Astrocyte of the cerebellum (primary cell): ENCODE results near the gene GAL3ST2.

Source experiments
- DNase-seq: peaks from one replicate; pipeline ENCODE4 v3.0.0-alpha.2; 2011; ENCODE audit warnings: low read depth
- H3K4me3 ChIP-seq: 2 replicates; pipeline ENCODE4 v1.5.1; 2011; ENCODE audit warnings: mild to moderate bottlenecking, low read depth, low read length, moderate library complexity
- in situ Hi-C: cut with HindIII; loops from 2 replicates; pipeline ENCODE4 v1.10.0; 2017; ENCODE audit warnings: low sequenced_read_pairs
- TF ChIP-seq, protein P1 (sequence below): IDR thresholded peaks from 2 replicates; pipeline ENCODE4 v1.5.1; 2012; ENCODE audit warnings: low read length, low read depth, moderate library complexity, mild to moderate bottlenecking; ENCODE audit errors: missing control alignments

GAL3ST2 gene

DNA sequence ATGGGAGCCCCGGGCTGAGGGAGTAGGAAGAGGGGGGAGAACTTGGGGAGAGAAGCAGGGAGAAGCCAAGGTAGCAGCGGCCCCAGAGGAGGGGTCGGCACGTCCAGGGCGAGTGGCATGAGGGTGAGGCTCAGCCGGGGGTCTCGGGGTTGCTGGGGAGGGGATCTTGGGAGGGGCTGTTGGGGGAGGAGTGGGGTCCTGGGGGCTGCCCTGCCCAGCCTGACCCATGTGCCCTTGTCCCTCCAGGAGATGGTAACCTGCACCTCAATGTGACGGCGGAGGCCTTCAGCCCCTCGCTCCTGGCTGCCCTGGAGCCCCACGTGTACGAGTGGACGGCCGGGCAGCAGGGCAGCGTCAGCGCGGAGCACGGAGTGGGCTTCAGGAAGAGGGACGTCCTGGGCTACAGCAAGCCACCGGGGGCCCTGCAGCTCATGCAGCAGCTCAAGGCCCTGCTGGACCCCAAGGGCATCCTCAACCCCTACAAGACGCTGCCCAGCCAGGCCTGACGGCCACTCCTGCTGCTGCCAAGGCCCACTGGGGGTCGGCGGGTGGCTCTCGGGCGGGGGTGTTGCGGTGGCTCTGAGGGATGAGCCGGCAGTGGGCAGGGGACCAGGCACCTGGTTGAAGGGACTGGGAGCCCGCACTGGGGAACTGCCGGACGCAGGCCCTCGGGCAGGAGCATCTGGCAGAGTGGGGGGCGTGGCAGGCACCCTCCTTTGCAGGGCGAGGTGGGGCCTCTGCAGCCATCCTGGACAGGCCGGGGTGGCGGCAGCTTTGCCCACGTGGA, 9.0 kb upstream of the GAL3ST2 start:
- H3K4me3 ChIP-seq, result no peak overlapping the region
- in situ Hi-C loops, result no loop called here
- DNase-seq, result no peak
- TF ChIP-seq, protein P1, sequence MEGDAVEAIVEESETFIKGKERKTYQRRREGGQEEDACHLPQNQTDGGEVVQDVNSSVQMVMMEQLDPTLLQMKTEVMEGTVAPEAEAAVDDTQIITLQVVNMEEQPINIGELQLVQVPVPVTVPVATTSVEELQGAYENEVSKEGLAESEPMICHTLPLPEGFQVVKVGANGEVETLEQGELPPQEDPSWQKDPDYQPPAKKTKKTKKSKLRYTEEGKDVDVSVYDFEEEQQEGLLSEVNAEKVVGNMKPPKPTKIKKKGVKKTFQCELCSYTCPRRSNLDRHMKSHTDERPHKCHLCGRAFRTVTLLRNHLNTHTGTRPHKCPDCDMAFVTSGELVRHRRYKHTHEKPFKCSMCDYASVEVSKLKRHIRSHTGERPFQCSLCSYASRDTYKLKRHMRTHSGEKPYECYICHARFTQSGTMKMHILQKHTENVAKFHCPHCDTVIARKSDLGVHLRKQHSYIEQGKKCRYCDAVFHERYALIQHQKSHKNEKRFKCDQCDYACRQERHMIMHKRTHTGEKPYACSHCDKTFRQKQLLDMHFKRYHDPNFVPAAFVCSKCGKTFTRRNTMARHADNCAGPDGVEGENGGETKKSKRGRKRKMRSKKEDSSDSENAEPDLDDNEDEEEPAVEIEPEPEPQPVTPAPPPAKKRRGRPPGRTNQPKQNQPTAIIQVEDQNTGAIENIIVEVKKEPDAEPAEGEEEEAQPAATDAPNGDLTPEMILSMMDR, result no peak

DNA sequence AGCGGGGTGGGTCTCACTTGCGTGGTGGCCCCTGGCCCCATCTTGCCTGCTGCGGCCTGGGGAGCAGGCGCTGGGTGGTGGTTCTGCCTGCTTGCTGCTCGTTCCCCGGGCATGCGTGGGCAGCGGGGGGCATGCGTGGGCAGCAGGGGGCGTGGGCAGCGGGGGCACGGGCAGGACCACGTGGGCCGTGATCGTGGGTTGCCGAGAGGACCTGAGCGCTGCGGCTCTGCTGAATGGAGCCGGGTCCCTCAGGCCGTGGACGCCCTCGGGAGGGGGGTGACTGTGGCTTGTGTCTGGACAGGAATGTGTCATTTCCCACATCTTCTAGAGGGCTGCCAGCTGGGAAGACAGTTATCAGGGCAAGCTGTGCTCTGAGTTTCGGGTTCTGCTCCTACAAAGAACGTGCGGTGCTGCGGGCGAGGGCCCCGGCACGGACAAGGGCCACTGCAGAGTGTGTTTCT, 8.3 kb upstream of the GAL3ST2 start:
- no peak overlapping the region for H3K4me3 ChIP-seq
- TF ChIP-seq, protein P1, result no peak
- in situ Hi-C loops, result no loop called here
- no peak for DNase-seq

DNA sequence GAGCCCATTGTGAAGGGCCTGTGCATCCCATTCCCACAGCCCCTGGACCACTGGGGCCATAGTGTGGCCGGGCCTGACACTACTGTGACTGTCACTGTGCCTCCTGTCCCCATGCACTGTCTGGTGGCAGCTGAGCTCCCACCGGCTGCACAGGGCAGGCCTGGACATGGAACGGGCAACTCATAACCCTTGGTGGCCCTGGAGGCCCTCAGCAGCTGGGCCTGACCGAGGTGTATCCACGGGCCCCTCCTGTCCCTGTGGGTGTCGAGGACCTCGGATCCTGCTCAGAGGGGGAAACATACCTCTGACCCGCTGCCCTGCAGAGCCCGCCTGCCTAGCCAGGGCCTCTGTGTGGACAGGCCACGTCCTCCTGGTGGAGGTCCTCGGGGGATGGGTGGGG, 7.8 kb upstream of the GAL3ST2 start:
- no peak overlapping the region for H3K4me3 ChIP-seq
- DNase-seq, result no peak
- in situ Hi-C loops, result no loop called here
- TF ChIP-seq, protein P1, result no peak

- in situ Hi-C loops, result no loop called here
- TF ChIP-seq, protein P1, result no peak
- H3K4me3 ChIP-seq, result no peak overlapping the region
- no peak for DNase-seq
Measured at GRCh38 chr2:241769819-241770184, 6.8 kb upstream of the GAL3ST2 start.

GRCh38 chr2:241770185-241770935, 6.3 kb upstream of the GAL3ST2 start:
- DNase-seq, result no peak
- TF ChIP-seq, protein P1, result no peak
- in situ Hi-C loops, result no loop called here
- H3K4me3 ChIP-seq, result no peak overlapping the region

DNA sequence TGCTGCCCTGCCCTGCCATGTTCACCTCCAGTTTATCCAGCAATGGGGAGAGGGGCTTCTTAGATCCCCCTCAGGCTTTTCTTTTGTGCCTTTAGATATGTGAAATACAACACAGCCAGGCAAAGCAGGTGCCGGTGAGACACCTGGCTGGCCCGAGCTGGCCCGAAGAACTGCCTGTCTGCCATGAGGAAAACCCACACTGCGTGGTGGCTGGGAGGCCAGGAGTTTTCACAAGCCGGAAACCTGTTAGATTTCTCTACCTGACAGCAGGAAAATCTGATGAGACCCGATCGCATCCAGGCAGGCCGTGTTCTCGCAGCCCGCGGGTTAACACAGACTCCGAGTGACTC, 5.7 kb upstream of the GAL3ST2 start:
- no peak for DNase-seq
- TF ChIP-seq, protein P1, result no peak
- in situ Hi-C loops, result no loop called here
- H3K4me3 ChIP-seq, result no peak overlapping the region
